Keratinocyte (primary cell): ENCODE results near the gene NDUFB11. TPM values are rescaled to one million over a fixed set of nuclear protein-coding genes. Genes with fewer than 3 reads are reported as not detected.

Experiments
- DNase-seq: peaks from one replicate; pipeline ENCODE4 v3.0.0-alpha.2; 2011; ENCODE audit warnings: low read depth, missing footprints, low spot score
- FAIRE-seq: peaks from 2 replicates; lab custom pipeline; 2011; peaks lifted over from hg19 to GRCh38; lab: Jason Lieb, UNC
- H2AFZ ChIP-seq: 2 replicates; pipeline ENCODE4 v1.6.0; 2012; ENCODE audit warnings: low read length, control low read depth, inconsistent platforms; ENCODE audit not compliant: control insufficient read depth
- H3K27ac ChIP-seq: 2 replicates; pipeline ENCODE4 v1.5.1; 2011; ENCODE audit warnings: low read length; ENCODE audit not compliant: control insufficient read depth, insufficient read depth
- H3K27me3 ChIP-seq: 3 replicates; pipeline ENCODE4 v1.6.0; 2011; ENCODE audit warnings: low read length; ENCODE audit not compliant: control insufficient read depth, insufficient read depth; ENCODE audit errors: extremely low read depth
- H3K36me3 ChIP-seq, 2 experiments: 2 replicates in 1 of 2; 3 replicates in 1 of 2; pipeline ENCODE4 v1.5.1; 2011; ENCODE audit warnings: low read length in 2 of 2, mild to moderate bottlenecking in 1 of 2; ENCODE audit not compliant: control insufficient read depth in 2 of 2, insufficient read depth in 2 of 2; ENCODE audit errors: extremely low read depth in 1 of 2
- H3K4me1 ChIP-seq: 3 replicates; pipeline ENCODE4 v1.5.1; 2011; ENCODE audit warnings: low read length; ENCODE audit not compliant: control insufficient read depth, insufficient read depth; ENCODE audit errors: extremely low read depth
- H3K4me2 ChIP-seq: 3 replicates; pipeline ENCODE4 v1.6.0; 2011; ENCODE audit warnings: low read depth, low read length; ENCODE audit not compliant: control insufficient read depth, insufficient read depth; ENCODE audit errors: extremely low read depth
- H3K4me3 ChIP-seq, 3 experiments: fragments of 200-600 bp in 1 of 3; sonication (generic) in 1 of 3; 2 replicates in 2 of 3; 3 replicates in 1 of 3; pipeline ENCODE4 v1.5.1; 2011 to 2016; ENCODE audit warnings: low read length in 3 of 3, mild to moderate bottlenecking in 3 of 3, control low read depth in 2 of 3, inconsistent platforms in 1 of 3, low read depth in 1 of 3, mixed read lengths in 1 of 3, mixed run types in 1 of 3, moderate library complexity in 1 of 3; ENCODE audit not compliant: control insufficient read depth in 2 of 3, insufficient read depth in 2 of 3; ENCODE audit errors: extremely low read depth in 1 of 3
- H3K79me2 ChIP-seq: 2 replicates; pipeline ENCODE4 v1.6.0; 2012; ENCODE audit warnings: low read length; ENCODE audit not compliant: control insufficient read depth, insufficient read depth
- H3K9ac ChIP-seq: 3 replicates; pipeline ENCODE4 v1.6.0; 2011; ENCODE audit warnings: low read length; ENCODE audit not compliant: control insufficient read depth, insufficient read depth; ENCODE audit errors: extremely low read depth
- H3K9me1 ChIP-seq: 3 replicates; pipeline ENCODE4 v1.6.0; 2011; ENCODE audit warnings: low read length; ENCODE audit not compliant: control insufficient read depth, insufficient read depth; ENCODE audit errors: extremely low read depth
- H3K9me3 ChIP-seq: 2 replicates; pipeline ENCODE4 v1.5.1; 2012; ENCODE audit warnings: low read depth, low read length; ENCODE audit not compliant: control insufficient read depth
- H4K20me1 ChIP-seq: 3 replicates; pipeline ENCODE4 v1.6.0; 2011; ENCODE audit warnings: low read length; ENCODE audit not compliant: control insufficient read depth, insufficient read depth; ENCODE audit errors: extremely low read depth
- CTCF ChIP-seq, 3 experiments: IDR thresholded peaks in 1 of 3; conservative IDR thresholded peaks in 1 of 3; optimal IDR thresholded peaks in 1 of 3; 2 replicates in 2 of 3; 3 replicates in 1 of 3; pipeline versions ENCODE3 to v1.5.1; 2011; ENCODE audit warnings: low read length in 3 of 3, mild to moderate bottlenecking in 3 of 3, moderate library complexity in 2 of 3, control low read depth in 1 of 3, inconsistent platforms in 1 of 3; ENCODE audit not compliant: insufficient read depth in 2 of 3; ENCODE audit errors: extremely low read depth in 1 of 3
- EZH2 ChIP-seq: IDR thresholded peaks from one replicate; pipeline ENCODE4 v1.6.1; 2012; ENCODE audit warnings: inconsistent platforms, mild to moderate bottlenecking, low read length, moderate library complexity
- dilution Hi-C: fragments of 300-500 bp; cut with MboI; formaldehyde crosslinking; loops from one replicate; pipeline ENCODE4 v1.7.0; 2020; ENCODE audit warnings: low sequenced_read_pairs; ENCODE audit not compliant: extremely low pct_ligation_motif_present
- polyA plus RNA-seq, 5 experiments: library from polyadenylated mRNA; depleted of rRNA in 3 of 5; stranded (reverse) in 3 of 5; stranded (forward) in 1 of 5; unstranded in 1 of 5; fragments of >200 nt; gene quantifications; 1 replicate in 1 of 5; 2 replicates in 3 of 5; 3 replicates in 1 of 5; pipeline versions ENCODE4 v1.2.1 to v1.2.3, GENCODE V29; 2011 to 2012; ENCODE audit warnings: missing spikeins in 2 of 5, low read depth in 1 of 5, low replicate concordance in 1 of 5

NDUFB11 gene
- polyA plus RNA-seq, 1 donor (not counting 4 experiments of a cell fraction or from before 2014, with no cell fraction given) = 39.3 TPM

GRCh38 chrX:47182106-47182700 lies 37.7 kb upstream of the NDUFB11 start:
- no peaks in the 10 kb centered on the region for H4K20me1 ChIP-seq
- H3K4me1 ChIP-seq = peaks cover 16% of the 10 kb centered on the region
- H3K27me3 ChIP-seq = no peaks in the 10 kb centered on the region
- no peaks in the 10 kb centered on the region for H3K9me3 ChIP-seq
- no peak overlapping the region for H3K4me2 ChIP-seq
- H3K27ac ChIP-seq = no peak overlapping the region
- H3K9me1 ChIP-seq = no peaks in the 10 kb centered on the region
- TF ChIP-seq CTCF (optimal IDR thresholded peaks at IDR 0.05 in 1 of 3, IDR thresholded peaks at IDR 0.05 in 1 of 3, conservative IDR thresholded peaks at IDR 0.05 in 1 of 3; ENCODE audit: extremely low read depth in 1 of 3, insufficient read depth in 2 of 3, low read length in 3 of 3) (no peak), EZH2 (no peak)
- FAIRE-seq (no peak), DNase-seq (no peak)
- no peak overlapping the region for H3K9ac ChIP-seq
- no peak overlapping the region for H3K4me3 ChIP-seq
- peaks cover 4 to 11% of the 10 kb centered on the region in 2 experiments for H3K36me3 ChIP-seq
- dilution Hi-C loops = no loop called here
- H2AFZ ChIP-seq = no peak overlapping the region
- H3K79me2 ChIP-seq = no peaks in the 10 kb centered on the region

DNA sequence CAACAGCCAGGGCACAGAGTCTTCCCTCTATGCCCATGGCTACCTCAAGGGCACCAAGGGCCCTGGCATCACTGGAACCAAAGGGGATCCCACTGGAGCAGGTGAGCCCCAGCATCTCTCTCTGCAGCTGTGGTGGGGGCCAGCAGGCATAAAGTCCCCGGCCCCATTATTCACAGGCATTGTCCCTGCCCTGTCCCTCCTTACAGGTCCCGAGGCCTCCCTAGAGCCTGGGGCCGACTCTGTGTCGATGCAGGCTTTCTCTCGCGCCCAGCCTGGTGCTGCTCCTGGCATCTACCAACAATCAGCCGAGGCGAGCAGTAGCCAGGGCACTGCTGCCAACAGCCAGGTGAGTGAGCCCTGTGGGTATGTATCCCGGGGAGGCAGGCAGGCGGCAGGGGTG lies 36.8 kb upstream of the NDUFB11 start:
- dilution Hi-C loops = no loop called here
- H3K36me3 ChIP-seq = peaks cover 4 to 9% of the 10 kb centered on the region in 2 experiments

More for the DNA sequence above, 36.8 kb upstream of the NDUFB11 start:
- no peak overlapping the region for H2AFZ ChIP-seq
- no peak overlapping the region for H3K27ac ChIP-seq
- no peaks in the 10 kb centered on the region for H3K27me3 ChIP-seq
- TF ChIP-seq CTCF (optimal IDR thresholded peaks at IDR 0.05 in 1 of 3, IDR thresholded peaks at IDR 0.05 in 1 of 3, conservative IDR thresholded peaks at IDR 0.05 in 1 of 3; ENCODE audit: extremely low read depth in 1 of 3, insufficient read depth in 2 of 3, low read length in 3 of 3) (no peak), EZH2 (no peak)
- H3K4me2 ChIP-seq = no peak overlapping the region
- H4K20me1 ChIP-seq = no peaks in the 10 kb centered on the region
- H3K9me1 ChIP-seq = no peaks in the 10 kb centered on the region
- peaks cover 16% of the 10 kb centered on the region for H3K4me1 ChIP-seq
- no peaks in the 10 kb centered on the region for H3K79me2 ChIP-seq
- H3K4me3 ChIP-seq = no peak overlapping the region
- H3K9me3 ChIP-seq = no peaks in the 10 kb centered on the region
- H3K9ac ChIP-seq = no peak overlapping the region
- DNase-seq = no peak
- no peak for FAIRE-seq
